ENCODE results near the gene CHMP4B.
A peak's percentile ranks its signal among the peaks of the same experiment; 100 is the strongest.

The CHMP4B gene

DNA sequence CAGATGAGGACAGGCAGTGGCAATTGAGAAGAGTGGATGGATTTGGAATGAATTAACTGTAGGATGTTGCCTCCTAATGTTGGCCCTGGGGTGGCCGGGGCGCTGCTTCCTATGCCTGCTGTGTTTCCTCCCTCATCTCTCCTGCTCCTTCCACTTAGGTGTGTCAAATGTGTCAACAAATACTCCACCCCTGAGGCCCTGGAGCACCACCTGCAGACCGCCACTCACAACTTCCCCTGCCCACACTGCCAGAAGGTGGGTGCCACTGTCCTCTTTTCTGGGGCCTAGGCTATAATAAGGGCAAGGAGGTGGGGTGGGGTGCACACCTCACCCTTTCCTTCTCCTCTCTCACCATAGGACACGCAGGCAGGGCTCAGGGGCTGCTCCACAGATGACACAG is 30.0 kb upstream of the CHMP4B start:
- no peaks in the 10 kb centered on the region for H3K9me3 ChIP-seq (ENCODE audit: control insufficient read depth, low read length)
- no peaks in the 10 kb centered on the region for H3K27me3 ChIP-seq (ENCODE audit: control insufficient read depth, insufficient read depth, low read length)
- H3K4me3 ChIP-seq (ENCODE audit: low read length) = no peak overlapping the region
- no peaks in the 10 kb centered on the region for H3K36me3 ChIP-seq (ENCODE audit: control insufficient read depth, insufficient read depth, low read length)
- peak overlapping the region; percentile 22 for H3K9ac ChIP-seq (ENCODE audit: low read length)
- peaks cover 16% of the 10 kb centered on the region for H3K4me1 ChIP-seq (ENCODE audit: control insufficient read depth, insufficient read depth, low read length)

- Histone ChIP-seq H3K4me3 (ENCODE audit: low read length) (no peak overlapping the region), H3K36me3 (ENCODE audit: control insufficient read depth, insufficient read depth, low read length) (no peaks in the 10 kb centered on the region), H3K4me1 (ENCODE audit: control insufficient read depth, insufficient read depth, low read length) (peaks cover 16% of the 10 kb centered on the region), H3K27me3 (ENCODE audit: control insufficient read depth, insufficient read depth, low read length) (no peaks in the 10 kb centered on the region), H3K9ac (ENCODE audit: low read length) (no peak overlapping the region), H3K9me3 (ENCODE audit: control insufficient read depth, low read length) (no peaks in the 10 kb centered on the region)
Measured at GRCh38 chr20:33781945-33782344, 29.2 kb upstream of the CHMP4B start.

- H3K4me3 ChIP-seq (ENCODE audit: low read length) = no peak overlapping the region
- H3K9me3 ChIP-seq (ENCODE audit: control insufficient read depth, low read length) = no peaks in the 10 kb centered on the region
- H3K4me1 ChIP-seq (ENCODE audit: control insufficient read depth, insufficient read depth, low read length) = peaks cover 25% of the 10 kb centered on the region
- H3K27me3 ChIP-seq (ENCODE audit: control insufficient read depth, insufficient read depth, low read length) = no peaks in the 10 kb centered on the region
- H3K36me3 ChIP-seq (ENCODE audit: control insufficient read depth, insufficient read depth, low read length) = no peaks in the 10 kb centered on the region
- no peak overlapping the region for H3K9ac ChIP-seq (ENCODE audit: low read length)
Measured at GRCh38 chr20:33783256-33783655, 27.9 kb upstream of the CHMP4B start.

- Histone ChIP-seq H3K9ac (ENCODE audit: low read length) (no peak overlapping the region), H3K9me3 (ENCODE audit: control insufficient read depth, low read length) (no peaks in the 10 kb centered on the region), H3K27me3 (ENCODE audit: control insufficient read depth, insufficient read depth, low read length) (no peaks in the 10 kb centered on the region), H3K4me3 (ENCODE audit: low read length) (no peak overlapping the region), H3K36me3 (ENCODE audit: control insufficient read depth, insufficient read depth, low read length) (no peaks in the 10 kb centered on the region), H3K4me1 (ENCODE audit: control insufficient read depth, insufficient read depth, low read length) (peaks cover 29% of the 10 kb centered on the region)
Measured at GRCh38 chr20:33783818-33784217, 27.3 kb upstream of the CHMP4B start.

GRCh38 chr20:33784225-33784624 is 26.9 kb upstream of the CHMP4B start:
- Histone ChIP-seq H3K9me3 (ENCODE audit: control insufficient read depth, low read length) (no peaks in the 10 kb centered on the region), H3K9ac (ENCODE audit: low read length) (no peak overlapping the region), H3K4me3 (ENCODE audit: low read length) (no peak overlapping the region), H3K27me3 (ENCODE audit: control insufficient read depth, insufficient read depth, low read length) (no peaks in the 10 kb centered on the region), H3K4me1 (ENCODE audit: control insufficient read depth, insufficient read depth, low read length) (peaks cover 30% of the 10 kb centered on the region), H3K36me3 (ENCODE audit: control insufficient read depth, insufficient read depth, low read length) (no peaks in the 10 kb centered on the region)

GRCh38 chr20:33785503-33785902 is 25.6 kb upstream of the CHMP4B start:
- Histone ChIP-seq H3K4me3 (ENCODE audit: low read length) (no peak overlapping the region), H3K36me3 (ENCODE audit: control insufficient read depth, insufficient read depth, low read length) (no peaks in the 10 kb centered on the region), H3K27me3 (ENCODE audit: control insufficient read depth, insufficient read depth, low read length) (no peaks in the 10 kb centered on the region), H3K9me3 (ENCODE audit: control insufficient read depth, low read length) (no peaks in the 10 kb centered on the region), H3K9ac (ENCODE audit: low read length) (no peak overlapping the region), H3K4me1 (ENCODE audit: control insufficient read depth, insufficient read depth, low read length) (peaks cover 43% of the 10 kb centered on the region)

DNA sequence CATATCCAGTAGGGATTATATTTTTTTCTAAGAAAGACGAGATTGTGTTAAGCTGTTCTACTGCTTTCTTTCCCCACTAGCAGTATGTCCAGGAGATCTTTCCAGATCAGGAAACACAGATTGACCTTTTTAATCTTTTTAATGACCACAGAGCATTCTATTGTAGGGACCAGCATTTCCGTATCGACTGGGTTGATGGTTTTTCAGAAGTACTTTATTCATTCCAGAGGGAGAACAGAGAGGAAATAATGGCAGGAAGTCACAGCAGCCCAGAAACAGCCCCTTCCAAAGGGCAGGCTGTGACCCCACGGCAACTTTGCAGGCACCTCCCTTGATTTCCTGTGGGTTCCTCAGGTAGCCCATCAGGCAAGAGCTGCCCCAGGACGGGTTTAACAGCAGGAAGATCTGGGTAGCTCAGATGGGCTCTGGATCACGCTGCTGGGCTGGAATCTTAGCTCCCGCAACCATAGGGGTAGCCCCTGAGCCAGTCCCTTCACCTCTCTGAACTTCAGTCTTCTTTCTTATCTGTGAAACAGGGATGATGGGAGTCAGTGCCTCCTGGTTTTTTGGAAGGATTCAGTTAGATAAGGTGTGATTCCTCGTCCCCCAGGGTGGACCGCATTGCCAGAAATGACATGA is 23.8 kb upstream of the CHMP4B start:
- Histone ChIP-seq H3K9me3 (ENCODE audit: control insufficient read depth, low read length) (no peaks in the 10 kb centered on the region), H3K36me3 (ENCODE audit: control insufficient read depth, insufficient read depth, low read length) (no peaks in the 10 kb centered on the region), H3K27me3 (ENCODE audit: control insufficient read depth, insufficient read depth, low read length) (no peaks in the 10 kb centered on the region), H3K4me1 (ENCODE audit: control insufficient read depth, insufficient read depth, low read length) (peaks cover 44% of the 10 kb centered on the region), H3K4me3 (ENCODE audit: low read length) (no peak overlapping the region), H3K9ac (ENCODE audit: low read length) (no peak overlapping the region)

DNA sequence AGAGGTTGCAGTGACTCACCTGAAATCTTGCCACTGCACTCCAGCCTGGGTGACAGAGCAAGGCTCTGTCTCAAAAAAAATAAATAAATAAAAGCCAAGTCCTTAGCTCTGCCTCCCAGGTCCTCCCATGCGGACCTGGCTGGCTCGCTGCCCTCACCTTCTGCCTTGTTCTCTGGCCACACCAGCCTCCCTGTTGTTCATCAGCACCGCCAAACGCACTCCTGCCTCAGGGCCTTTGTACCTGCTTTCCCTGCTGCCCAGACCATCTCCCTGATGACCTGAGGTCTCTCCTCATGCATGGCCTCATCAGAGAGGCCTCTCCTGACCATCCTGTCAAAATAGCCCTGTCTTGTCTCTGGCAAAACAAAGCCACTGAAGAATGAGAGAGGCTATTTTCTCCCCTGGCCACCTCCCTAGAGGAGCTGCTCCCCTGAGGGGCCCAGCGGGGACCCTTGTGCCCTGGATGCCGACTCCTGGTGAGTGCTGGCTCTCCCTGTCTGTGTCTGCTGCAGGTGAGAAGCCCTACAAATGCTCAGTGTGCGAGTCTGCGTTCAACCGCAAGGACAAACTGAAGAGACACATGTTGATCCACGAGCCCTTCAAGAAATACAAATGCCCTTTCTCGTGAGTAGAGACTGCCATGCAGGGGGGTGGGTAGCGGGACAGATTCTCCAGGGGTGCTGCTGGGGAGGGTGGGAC is 22.6 kb upstream of the CHMP4B start:
- Histone ChIP-seq H3K4me3 (ENCODE audit: low read length) (peak overlapping the region; percentile 6), H3K9me3 (ENCODE audit: control insufficient read depth, low read length) (no peaks in the 10 kb centered on the region), H3K27me3 (ENCODE audit: control insufficient read depth, insufficient read depth, low read length) (no peaks in the 10 kb centered on the region), H3K4me1 (ENCODE audit: control insufficient read depth, insufficient read depth, low read length) (peaks cover 44% of the 10 kb centered on the region), H3K9ac (ENCODE audit: low read length) (no peak overlapping the region), H3K36me3 (ENCODE audit: control insufficient read depth, insufficient read depth, low read length) (no peaks in the 10 kb centered on the region)

DNA sequence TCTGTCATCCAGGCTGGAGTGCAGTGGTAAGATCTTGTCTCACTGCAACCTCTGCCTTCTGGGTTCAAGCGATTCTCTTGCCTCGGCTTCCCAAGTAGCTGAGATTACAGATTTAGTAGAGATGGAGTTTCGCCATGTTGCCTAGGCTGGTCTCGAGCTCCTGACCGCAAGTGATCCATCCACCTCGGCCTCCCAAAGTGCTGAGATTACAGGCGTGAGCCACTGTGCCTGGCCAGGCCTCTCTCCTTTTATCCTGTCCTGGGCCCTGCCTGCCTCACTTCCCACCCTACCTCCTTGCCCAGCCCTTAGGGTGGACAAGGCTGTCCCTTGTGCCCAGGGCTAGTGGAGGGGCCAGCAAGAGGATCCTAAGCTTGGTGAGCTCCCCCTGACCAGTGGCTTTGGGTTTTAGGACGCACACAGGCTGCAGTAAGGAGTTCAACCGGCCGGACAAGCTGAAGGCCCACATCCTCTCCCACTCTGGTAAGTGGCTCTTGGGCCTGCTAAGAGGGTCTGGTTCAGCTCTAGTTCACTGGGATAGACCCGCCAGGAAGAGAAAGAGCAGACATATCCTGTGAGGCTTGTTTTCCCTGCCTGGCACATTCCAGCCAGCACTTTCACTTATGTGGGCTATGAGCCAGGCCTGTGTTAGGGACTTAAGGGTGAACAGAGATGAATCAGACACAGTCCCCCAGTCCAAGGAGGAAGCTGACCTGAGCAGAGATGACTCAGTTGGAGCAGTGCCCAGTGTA is 21.9 kb upstream of the CHMP4B start:
- no peaks in the 10 kb centered on the region for H3K27me3 ChIP-seq (ENCODE audit: control insufficient read depth, insufficient read depth, low read length)
- H3K9me3 ChIP-seq (ENCODE audit: control insufficient read depth, low read length) = no peaks in the 10 kb centered on the region
- H3K36me3 ChIP-seq (ENCODE audit: control insufficient read depth, insufficient read depth, low read length) = no peaks in the 10 kb centered on the region
- peaks cover 46% of the 10 kb centered on the region for H3K4me1 ChIP-seq (ENCODE audit: control insufficient read depth, insufficient read depth, low read length)
- H3K9ac ChIP-seq (ENCODE audit: low read length) = peak overlapping the region; percentile 57
- H3K4me3 ChIP-seq (ENCODE audit: low read length) = no peak overlapping the region

DNA sequence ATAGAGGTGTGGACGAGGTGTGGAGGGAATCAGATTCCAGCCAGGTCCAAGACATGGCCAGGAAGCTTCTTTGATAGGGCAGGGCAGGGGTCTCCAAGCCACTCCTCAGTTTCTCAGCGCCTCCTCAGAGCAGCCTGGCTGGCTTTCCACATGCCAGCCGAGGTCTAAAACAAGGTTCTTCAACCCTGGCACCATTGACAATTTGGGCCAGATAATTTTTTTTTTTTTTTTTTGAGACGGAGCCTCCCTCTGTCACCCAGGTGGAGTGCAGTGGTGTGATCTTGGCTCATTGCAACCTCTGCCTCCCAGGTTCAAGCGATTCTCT is 21.3 kb upstream of the CHMP4B start:
- Histone ChIP-seq H3K36me3 (ENCODE audit: control insufficient read depth, insufficient read depth, low read length) (no peaks in the 10 kb centered on the region), H3K9ac (ENCODE audit: low read length) (peak overlapping the region; percentile 57), H3K4me1 (ENCODE audit: control insufficient read depth, insufficient read depth, low read length) (peaks cover 49% of the 10 kb centered on the region), H3K27me3 (ENCODE audit: control insufficient read depth, insufficient read depth, low read length) (no peaks in the 10 kb centered on the region), H3K4me3 (ENCODE audit: low read length) (no peak overlapping the region), H3K9me3 (ENCODE audit: control insufficient read depth, low read length) (no peaks in the 10 kb centered on the region)

- no peaks in the 10 kb centered on the region for H3K27me3 ChIP-seq (ENCODE audit: control insufficient read depth, insufficient read depth, low read length)
- H3K9ac ChIP-seq (ENCODE audit: low read length) = no peak overlapping the region
- H3K36me3 ChIP-seq (ENCODE audit: control insufficient read depth, insufficient read depth, low read length) = no peaks in the 10 kb centered on the region
- H3K9me3 ChIP-seq (ENCODE audit: control insufficient read depth, low read length) = no peaks in the 10 kb centered on the region
- no peak overlapping the region for H3K4me3 ChIP-seq (ENCODE audit: low read length)
- peaks cover 49% of the 10 kb centered on the region for H3K4me1 ChIP-seq (ENCODE audit: control insufficient read depth, insufficient read depth, low read length)
Measured at GRCh38 chr20:33790566-33790965, 20.6 kb upstream of the CHMP4B start.

GRCh38 chr20:33791021-33791420 is 20.1 kb upstream of the CHMP4B start:
- Histone ChIP-seq H3K9ac (ENCODE audit: low read length) (no peak overlapping the region), H3K4me1 (ENCODE audit: control insufficient read depth, insufficient read depth, low read length) (peaks cover 49% of the 10 kb centered on the region), H3K9me3 (ENCODE audit: control insufficient read depth, low read length) (no peaks in the 10 kb centered on the region), H3K4me3 (ENCODE audit: low read length) (no peak overlapping the region), H3K36me3 (ENCODE audit: control insufficient read depth, insufficient read depth, low read length) (no peaks in the 10 kb centered on the region), H3K27me3 (ENCODE audit: control insufficient read depth, insufficient read depth, low read length) (no peaks in the 10 kb centered on the region)

Data from mucosa of stomach (tissue), 1 donor.